GM12878 (cell line): ENCODE data around the gene CETN3. TPM values are rescaled to one million over a fixed set of nuclear protein-coding genes. Genes with fewer than 3 reads are reported as not detected.

Experiments
- ATAC-seq: fragments of 200-7000 bp; cut with Tn5 transposase; 3 replicates; pipeline ENCODE4 v1.9.1; 2020; ENCODE audit warnings: mild to moderate bottlenecking, moderate library complexity
- BruUV-seq: library from RNA; stranded (reverse); fragments of 400-500 nt; replicated peaks from 2 replicates; lab custom pipeline; 2021; lab: Mats Ljungman, UMichigan
- CTCF ChIA-PET: fragments of 300-600 bp; sonication (Branson Sonifier 250); formaldehyde crosslinking; extraction: SDS; loops from one replicate; lab custom pipeline; 2021; ENCODE audit warnings: inconsistent platforms; lab: Yijun Ruan, JAX
- POLR2A ChIA-PET: fragments of 350-600 bp; formaldehyde crosslinking; extraction: SDS; loops from one replicate; lab custom pipeline; 2021; ENCODE audit warnings: inconsistent platforms; lab: Charles Lee
- RAD21 ChIA-PET: fragments of 300-600 bp; sonication (Branson Sonifier 250); formaldehyde crosslinking; loops from one replicate; lab custom pipeline; 2023; ENCODE audit warnings: antibody characterized with exemption; ENCODE audit not compliant: unreplicated experiment; lab: Charles Lee
- SMC1A ChIA-PET: fragments of 300-600 bp; sonication (Branson Sonifier 250); formaldehyde crosslinking; loops from one replicate; lab custom pipeline; 2023; ENCODE audit not compliant: unreplicated experiment, uncharacterized antibody; lab: Charles Lee
- DNase-seq: peaks from one replicate; pipeline ENCODE4 v3.0.0-alpha.2; 2011; ENCODE audit warnings: low read depth, low spot score
- FAIRE-seq: peaks from 3 replicates; lab custom pipeline; 2011; peaks lifted over from hg19 to GRCh38; lab: Jason Lieb, UNC
- H2AFZ ChIP-seq: 2 replicates; pipeline ENCODE4 v1.6.0; 2011; ENCODE audit warnings: low read depth, low read length, control low read depth; ENCODE audit not compliant: control insufficient read depth
- H3K27ac ChIP-seq: 2 replicates; pipeline ENCODE4 v1.5.1; 2011; ENCODE audit warnings: control low read depth; ENCODE audit not compliant: control insufficient read depth, insufficient read depth
- H3K27me3 ChIP-seq, 2 experiments: replicated peaks in 1 of 2; 2 replicates each; pipeline versions ENCODE4 v1.6.0 to v1.6.1; 2011; ENCODE audit warnings: low read length in 1 of 2; ENCODE audit not compliant: control insufficient read depth in 2 of 2, insufficient read depth in 2 of 2
- H3K36me3 ChIP-seq, 2 experiments: 2 replicates each; pipeline ENCODE4 v1.5.1; 2011; ENCODE audit warnings: low read length in 1 of 2; ENCODE audit not compliant: control insufficient read depth in 2 of 2, insufficient read depth in 2 of 2
- H3K4me1 ChIP-seq: 2 replicates; pipeline ENCODE4 v1.6.1; 2011; ENCODE audit warnings: mild to moderate bottlenecking, low read length, moderate library complexity, mixed read lengths; ENCODE audit not compliant: control insufficient read depth, insufficient read depth
- H3K4me2 ChIP-seq: 2 replicates; pipeline ENCODE4 v1.6.0; 2011; ENCODE audit warnings: control low read depth; ENCODE audit not compliant: control insufficient read depth, insufficient read depth
- H3K4me3 ChIP-seq: fragments of 200-600 bp; sonication (generic); 2 replicates; pipeline ENCODE4 v1.5.1; 2016
- H3K79me2 ChIP-seq: 2 replicates; pipeline ENCODE4 v1.6.0; 2011; ENCODE audit warnings: low read length; ENCODE audit not compliant: control insufficient read depth, insufficient read depth
- H3K9ac ChIP-seq: 2 replicates; pipeline ENCODE4 v1.8.0; 2011; ENCODE audit warnings: low read length, control low read depth, mixed read lengths; ENCODE audit not compliant: control insufficient read depth, insufficient read depth
- H3K9me3 ChIP-seq: replicated peaks from 3 replicates; pipeline ENCODE4 v1.5.1; 2011; ENCODE audit warnings: mild to moderate bottlenecking, low read length; ENCODE audit not compliant: control insufficient read depth, insufficient read depth
- H4K20me1 ChIP-seq: 2 replicates; pipeline ENCODE4 v1.6.0; 2011; ENCODE audit not compliant: control insufficient read depth, insufficient read depth
- ATF2 ChIP-seq: IDR thresholded peaks from 2 replicates; pipeline ENCODE4 v1.6.1; 2012; ENCODE audit warnings: low read length, inconsistent platforms
- GATAD2B ChIP-seq: fragments of 450-650 bp; conservative IDR thresholded peaks from 2 replicates; pipeline ENCODE4 v1.6.1; 2017; ENCODE audit warnings: low read depth, mild to moderate bottlenecking, moderate library complexity
- HDGF ChIP-seq: fragments of 450-650 bp; IDR thresholded peaks from 2 replicates; pipeline ENCODE4 v1.6.1; 2016; ENCODE audit warnings: antibody characterized with exemption
- IKZF2 ChIP-seq, 2 experiments: fragments of 450-650 bp; IDR thresholded peaks; 2 replicates each; pipeline ENCODE4 v1.6.1; 2017; ENCODE audit warnings: mild to moderate bottlenecking in 2 of 2, moderate library complexity in 2 of 2
- KLF5 ChIP-seq: fragments of 450-650 bp; IDR thresholded peaks from 2 replicates; pipeline ENCODE4 v1.6.1; 2014; ENCODE audit warnings: mild to moderate bottlenecking; ENCODE audit not compliant: partially characterized antibody
- MAX ChIP-seq: IDR thresholded peaks from 2 replicates; pipeline ENCODE4 v1.6.1; 2012; ENCODE audit warnings: low read depth, low read length, improper control_type of control experiment
- NFYB ChIP-seq: IDR thresholded peaks from 2 replicates; pipeline ENCODE4 v1.6.1; 2011; ENCODE audit warnings: low read depth, mild to moderate bottlenecking, low read length, improper control_type of control experiment, moderate library complexity; ENCODE audit not compliant: insufficient read depth
- NKRF ChIP-seq: fragments of 450-650 bp; conservative IDR thresholded peaks from 2 replicates; pipeline ENCODE4 v1.6.1; 2017; ENCODE audit warnings: mild to moderate bottlenecking, moderate library complexity
- PAX5 ChIP-seq: IDR thresholded peaks from 2 replicates; pipeline ENCODE4 v1.6.1; 2011; ENCODE audit warnings: low read depth, low read length, borderline replicate concordance
- RAD21 ChIP-seq: IDR thresholded peaks from 2 replicates; pipeline ENCODE4 v1.6.1; 2011; ENCODE audit warnings: mild to moderate bottlenecking, low read depth, low read length, moderate library complexity; ENCODE audit not compliant: insufficient read depth
- YBX1 ChIP-seq: fragments of 450-650 bp; IDR thresholded peaks from 2 replicates; pipeline ENCODE4 v1.6.1; 2016; ENCODE audit warnings: antibody characterized with exemption
- ZBTB11 ChIP-seq: fragments of 450-650 bp; formaldehyde crosslinking; IDR thresholded peaks from 2 replicates; pipeline ENCODE4 v1.5.0; 2022; ENCODE audit warnings: mild to moderate bottlenecking, missing genetic modification characterization
- ZNF592 ChIP-seq: fragments of 450-650 bp; IDR thresholded peaks from 2 replicates; pipeline ENCODE4 v1.6.1; 2017; ENCODE audit warnings: mild to moderate bottlenecking, moderate library complexity
- WGBS: methylation state at CpG from one replicate; pipeline ENCODE4 v1.1.6; 2016; ENCODE audit warnings: low lambda C conversion rate; ENCODE audit not compliant: insufficient replicate concordance, insufficient coverage; ENCODE audit errors: missing lambda C conversion rate; 5-methylcytosine and 5-hydroxymethylcytosine counted together
- in situ Hi-C: fragments of 300-500 bp; cut with MboI; formaldehyde crosslinking; loops from 9 replicates; pipeline ENCODE4 v1.14.3; 2018; ENCODE audit warnings: mixed read lengths
- intact Hi-C: fragments of 100-400 bp; cut with micrococcal nuclease; formaldehyde crosslinking; loops from one replicate; pipeline ENCODE4 v1.14.2; 2022; ENCODE audit not compliant: unreplicated experiment
- polyA plus RNA-seq, 11 experiments: library from polyadenylated mRNA; depleted of rRNA in 4 of 11; unstranded in 6 of 11; stranded (reverse) in 5 of 11; fragments of >200 nt; fragmentation: Nextera tagmentation in 4 of 11; fragmentation: Illumina TruSeq in 1 of 11; extraction: Ambion mirVana in 4 of 11; extraction: Trizol in 1 of 11; gene quantifications; 1 replicate in 1 of 11; 2 replicates in 10 of 11; pipeline versions ENCODE4 v1.2.1 to v1.2.3, GENCODE V29; 2011 to 2016; ENCODE audit warnings: inconsistent platforms in 2 of 11, missing spikeins in 2 of 11, low read depth in 1 of 11
- total RNA-seq, 4 experiments: library from RNA; depleted of rRNA in 3 of 4; stranded (reverse); fragments of >200 nt in 3 of 4; fragmentation: Illumina TruSeq in 1 of 4; extraction: Trizol in 1 of 4; gene quantifications; 2 replicates each; pipeline versions ENCODE4 v1.2.1 to v1.2.3, GENCODE V29; 2013 to 2021

Gene CETN3
- total and polyA plus RNA-seq, 10 of the 15 experiments (the other 5 are each of a cell fraction or from before 2014, with no cell fraction given) = 16.8 to 59.1 (median 51.8) TPM

GRCh38 chr5:90384389-90384788, 25.2 kb downstream of the CETN3 start:
- POLR2A ChIA-PET = no interaction called here
- in situ Hi-C loops (loop anchor here (10.0 kb wide), 1 partner anchor 110 kb away; no protein-coding TSS in a partner anchor), intact Hi-C loops (no loop called here)
- no TSS peak for BruUV-seq
- RAD21 ChIA-PET = no interaction called here
- Histone ChIP-seq H2AFZ (no peak overlapping the region), H3K4me1 (no peaks in the 10 kb centered on the region), H3K4me3 (no peak overlapping the region), H4K20me1 (no peaks in the 10 kb centered on the region), H3K36me3 (no peaks in the 10 kb centered on the region), H3K79me2 (no peaks in the 10 kb centered on the region), H3K4me2 (no peak overlapping the region), H3K9me3 (no peaks in the 10 kb centered on the region; the same call in 2 of the 3 replicates), H3K27ac (no peak overlapping the region), H3K9ac (no peak overlapping the region), H3K27me3 (no peaks in the 10 kb centered on the region)
- DNase-seq (no peak), FAIRE-seq (no peak), ATAC-seq (no peak)
- WGBS = 100% methylated on average over 1 of the region's 1 CpG
- CTCF ChIA-PET = interaction anchor here (1.1 to 1.2 kb wide), 2 partner anchors 42 to 145 kb away, joined by 3 read pairs; partner anchors contain the start of gene LYSMD3
- SMC1A ChIA-PET = interaction anchor here (1.2 to 2.0 kb wide), 4 partner anchors 37 to 99 kb away, joined by 3 to 8 read pairs (median 3); no protein-coding TSS in a partner anchor
- no peak for TF ChIP-seq NKRF
- TF ChIP-seq NFYB = no peak
- TF ChIP-seq RAD21 = no peak
- TF ChIP-seq YBX1 = no peak
- no peak for TF ChIP-seq IKZF2 (IDR thresholded peaks at IDR 0.05)
- no peak for TF ChIP-seq MAX
- no peak for TF ChIP-seq ATF2
- no peak for TF ChIP-seq KLF5
- TF ChIP-seq ZBTB11 (CRISPR knock-in tag) = no peak
- no peak for TF ChIP-seq PAX5
- TF ChIP-seq HDGF = no peak
- TF ChIP-seq ZNF592 = no peak
- no peak for TF ChIP-seq GATAD2B
